Panc1 (cell line): ENCODE data around the gene TSPAN15.

Source experiments
- CTCF ChIP-seq: fragments of 450-650 bp; IDR thresholded peaks from 2 replicates; pipeline ENCODE4 v1.5.1; 2017; ENCODE audit warnings: mild to moderate bottlenecking
- REST ChIP-seq, 2 experiments: IDR thresholded peaks; 2 replicates each; pipeline ENCODE4 v1.6.1; 2011 to 2012; ENCODE audit warnings: low read depth in 2 of 2, control low read depth in 1 of 2, low read length in 1 of 2, mild to moderate bottlenecking in 1 of 2, moderate library complexity in 1 of 2; ENCODE audit not compliant: insufficient read depth in 1 of 2
- SIN3A ChIP-seq: IDR thresholded peaks from 2 replicates; pipeline ENCODE4 v1.6.1; 2012; ENCODE audit warnings: low read depth, mild to moderate bottlenecking, low read length, moderate library complexity, borderline replicate concordance; ENCODE audit not compliant: insufficient read depth

GRCh38 chr10:69455006-69455763 lies 3.9 kb downstream of the TSPAN15 start:
- no peak for TF ChIP-seq CTCF
- no peak for TF ChIP-seq REST (IDR thresholded peaks at IDR 0.05; ENCODE audit: insufficient read depth in 1 of 2, low read depth in 2 of 2, low read length in 1 of 2)
- no peak for TF ChIP-seq SIN3A
